GM23338 (cell line): ENCODE measurements around the gene RNF220.

ENCODE experiments used
- CREB1 ChIP-seq: fragments of 250-450 bp; sonication (Bioruptor Pico); IDR thresholded peaks from 2 replicates; pipeline ENCODE4 v1.5.0; 2020; ENCODE audit warnings: low read depth, mild to moderate bottlenecking, moderate library complexity
- CTCF ChIP-seq, 2 experiments: fragments of 200-600 bp in 1 of 2; sonication (generic) in 1 of 2; conservative IDR thresholded peaks; 2 replicates each; pipeline versions ENCODE4 v1.5.1 to v1.6.1; 2016 to 2017; ENCODE audit warnings: antibody characterized with exemption in 2 of 2, low read depth in 2 of 2, mild to moderate bottlenecking in 2 of 2, moderate library complexity in 1 of 2
- ETS1 ChIP-seq: IDR thresholded peaks from 2 replicates; pipeline ENCODE4 v1.6.1; 2016; ENCODE audit warnings: antibody characterized with exemption
- EZH2 ChIP-seq: fragments of 200-600 bp; sonication (generic); IDR thresholded peaks from one replicate; pipeline ENCODE4 v1.8.0; 2017; ENCODE audit warnings: antibody characterized with exemption, mild to moderate bottlenecking, low read depth; ENCODE audit not compliant: unreplicated experiment
- EZH2phosphoT487 ChIP-seq: fragments of 200-600 bp; sonication (generic); IDR thresholded peaks from one replicate; pipeline ENCODE4 v1.8.1; 2018; ENCODE audit warnings: antibody characterized with exemption; ENCODE audit not compliant: unreplicated experiment
- JUNB ChIP-seq: IDR thresholded peaks from one replicate; pipeline ENCODE4 v1.6.1; 2016; ENCODE audit warnings: antibody characterized with exemption; ENCODE audit not compliant: unreplicated experiment
- POLR2AphosphoS5 ChIP-seq: IDR thresholded peaks from 2 replicates; pipeline ENCODE4 v1.6.1; 2016; ENCODE audit warnings: antibody characterized with exemption, low read depth
- REST ChIP-seq: IDR thresholded peaks from one replicate; pipeline ENCODE4 v1.6.1; 2018; ENCODE audit warnings: antibody characterized with exemption; ENCODE audit not compliant: unreplicated experiment
- STAT1 ChIP-seq: IDR thresholded peaks from one replicate; pipeline ENCODE4 v1.6.1; 2016; ENCODE audit warnings: antibody characterized with exemption; ENCODE audit not compliant: unreplicated experiment
- ZNF114 ChIP-seq: fragments of 250-450 bp; sonication (Bioruptor Pico); IDR thresholded peaks from 2 replicates; pipeline ENCODE4 v1.5.0; 2020; ENCODE audit warnings: mild to moderate bottlenecking, moderate library complexity
- ZNF462 ChIP-seq: fragments of 250-450 bp; sonication (Bioruptor Pico); IDR thresholded peaks from 2 replicates; pipeline ENCODE4 v1.5.0; 2020; ENCODE audit warnings: mild to moderate bottlenecking, moderate library complexity

GRCh38 chr1:44643721-44644334 is 238.8 kb downstream of the RNF220 start:
- no peak for TF ChIP-seq POLR2AphosphoS5
- TF ChIP-seq CTCF (conservative IDR thresholded peaks at IDR 0.05; ENCODE audit: low read depth in 2 of 2) = no peak
- no peak for TF ChIP-seq CREB1
- TF ChIP-seq STAT1 = no peak
- TF ChIP-seq EZH2 = no peak
- no peak for TF ChIP-seq JUNB
- TF ChIP-seq EZH2phosphoT487 = no peak
- no peak for TF ChIP-seq REST
- no peak for TF ChIP-seq ZNF114 (CRISPR knock-in tag)
- TF ChIP-seq ZNF462 (CRISPR knock-in tag) = no peak
- no peak for TF ChIP-seq ETS1
